ENCODE data around the gene ASB18.

ASB18 gene

DNA sequence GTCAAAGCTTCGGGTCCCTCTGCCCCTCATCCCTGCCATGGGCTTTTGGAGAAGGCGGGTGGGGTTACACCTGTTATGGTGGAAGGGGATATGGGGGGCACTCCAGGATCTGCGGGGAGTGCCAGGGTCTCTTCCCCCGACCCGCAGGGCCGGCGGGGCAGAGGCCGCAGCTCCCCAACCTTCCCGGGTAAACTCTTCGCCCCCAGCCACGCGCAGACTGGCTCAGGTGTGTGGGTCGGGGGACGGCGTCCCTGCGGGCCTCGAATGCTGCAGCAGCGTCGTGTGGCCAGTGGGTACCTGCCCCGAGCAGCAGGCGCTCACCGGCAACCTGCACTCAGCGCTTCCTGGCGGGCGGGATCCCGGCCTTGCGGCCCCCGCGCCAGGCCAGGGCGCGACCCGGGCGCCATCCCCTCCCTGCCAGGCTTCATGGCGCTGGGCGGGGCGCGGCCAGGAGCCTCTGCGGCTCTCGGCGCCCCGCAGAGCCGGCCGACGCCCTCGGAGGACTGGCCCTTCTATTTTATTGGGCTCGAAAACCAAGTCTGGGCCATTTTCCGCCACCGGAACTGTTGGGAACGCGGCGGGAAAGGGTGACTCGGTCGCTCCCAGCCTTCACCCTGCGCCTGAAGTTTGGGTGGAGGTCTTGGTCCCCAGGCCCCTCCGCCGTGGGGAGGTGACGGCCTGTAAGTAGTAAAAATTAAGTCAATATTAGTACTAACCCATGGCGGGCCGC is 100.6 kb downstream of the ASB18 start:
- no peak for DNase-seq (ENCODE audit: low spot score)

DNA sequence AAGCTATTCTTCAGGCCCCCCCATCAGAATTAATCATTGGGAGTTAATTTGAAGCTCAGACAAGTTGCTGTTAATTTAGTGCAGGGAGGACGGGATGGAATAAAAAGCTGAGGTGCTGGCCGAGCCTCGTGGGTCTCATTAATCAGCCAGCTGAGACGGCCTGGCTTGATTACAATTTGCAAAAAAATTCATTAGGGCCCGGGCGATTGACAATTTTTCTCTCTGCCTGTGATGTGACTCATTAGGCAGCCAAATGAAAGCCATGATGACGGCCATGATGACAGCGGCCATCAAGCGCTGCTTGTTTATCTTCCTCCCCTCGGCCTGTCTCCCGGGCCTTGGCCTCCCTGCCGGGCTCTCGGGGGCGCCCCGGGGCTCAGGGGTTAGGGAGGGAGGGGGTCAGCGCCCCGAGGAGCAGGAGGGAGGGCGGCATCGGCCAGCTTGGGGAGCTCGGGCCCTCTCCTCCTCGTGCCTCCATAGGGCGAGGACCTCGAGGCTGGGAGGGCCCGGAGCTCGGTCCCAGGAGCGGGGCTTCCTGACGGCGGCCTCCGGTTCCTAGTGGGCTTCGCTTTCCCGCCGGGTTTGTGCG is 101.2 kb downstream of the ASB18 start:
- DNase-seq (ENCODE audit: low spot score), result no peak

DNA sequence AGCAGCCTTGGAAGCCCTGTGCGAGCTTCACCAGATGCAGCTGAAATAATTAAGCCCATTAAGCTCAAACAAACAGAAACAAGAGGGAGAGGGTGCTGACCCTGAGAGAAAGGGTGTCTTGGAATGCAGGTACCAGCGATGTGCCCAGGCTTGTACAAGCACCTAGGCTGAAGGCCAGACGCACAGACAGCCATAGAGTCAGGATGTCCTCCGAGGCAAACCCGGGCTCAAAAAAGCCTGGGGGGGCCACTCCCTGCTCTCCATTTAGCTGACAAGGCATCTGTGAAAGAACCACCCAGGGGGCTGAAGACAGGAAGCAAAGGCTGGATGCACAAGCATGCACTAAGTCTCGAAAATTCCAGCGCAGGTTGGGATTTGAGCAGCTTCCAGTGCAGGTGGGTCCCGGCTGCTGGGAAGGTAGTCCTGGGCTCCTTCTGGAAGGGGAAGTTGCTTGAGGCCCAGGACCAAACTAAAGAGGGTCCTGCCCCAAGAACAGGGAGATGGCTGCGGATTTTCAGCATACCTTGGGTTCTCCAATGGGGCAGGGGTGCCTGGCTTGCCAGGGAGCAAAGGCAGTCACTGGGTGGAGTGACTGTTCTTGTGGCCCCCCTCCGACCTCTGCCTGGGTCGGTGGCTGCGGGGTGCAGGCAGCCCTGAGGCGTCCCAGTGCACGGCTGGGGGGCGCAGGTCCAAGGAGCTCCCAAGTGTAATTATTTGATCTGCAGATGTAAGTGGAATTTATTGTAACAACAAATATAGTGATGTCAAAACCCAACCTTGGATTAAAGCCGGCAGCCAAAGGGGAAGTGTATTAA is 102.0 kb downstream of the ASB18 start:
- no peak for DNase-seq (ENCODE audit: low spot score)

DNA sequence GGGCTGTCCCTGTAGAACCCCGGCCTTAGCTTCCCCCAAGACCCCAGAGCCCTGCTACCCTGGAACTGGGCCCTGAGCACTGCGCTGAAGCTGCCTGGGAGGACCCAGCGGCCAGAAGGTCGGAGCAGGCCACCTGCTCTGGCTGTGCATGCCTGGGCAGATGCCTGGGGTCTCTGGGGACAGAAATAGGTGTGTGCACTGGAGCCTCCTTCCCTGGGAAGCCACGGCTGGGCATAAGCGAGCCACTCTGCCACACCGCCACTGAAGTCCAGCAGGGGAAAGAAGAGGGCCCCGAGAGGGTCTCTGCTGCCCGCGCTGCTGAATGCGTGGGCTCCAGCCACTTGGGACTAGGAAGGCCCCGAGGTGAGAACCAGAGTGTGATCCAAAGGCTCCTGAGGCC is 102.7 kb downstream of the ASB18 start:
- DNase-seq (ENCODE audit: low spot score), result no peak

DNA sequence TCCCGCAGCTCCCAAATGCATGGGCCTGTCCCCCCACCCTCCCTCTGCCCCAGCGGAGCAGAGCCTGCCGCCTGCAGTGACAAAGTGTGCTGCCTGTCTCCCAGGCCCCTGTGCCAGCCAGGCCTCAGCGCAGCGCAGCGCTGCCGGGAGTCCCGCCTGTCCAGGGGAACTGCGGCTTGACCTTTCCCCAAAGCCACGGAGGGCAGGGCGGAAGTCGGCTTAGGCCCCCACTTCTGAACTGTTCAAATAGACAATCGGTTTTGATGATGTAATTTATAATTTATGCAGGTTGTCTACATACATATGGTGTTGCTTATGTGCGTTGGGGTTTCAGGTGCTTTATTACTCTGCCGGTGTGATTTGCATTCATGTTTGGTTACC is 103.1 kb downstream of the ASB18 start:
- no peak for DNase-seq (ENCODE audit: low spot score)

DNA sequence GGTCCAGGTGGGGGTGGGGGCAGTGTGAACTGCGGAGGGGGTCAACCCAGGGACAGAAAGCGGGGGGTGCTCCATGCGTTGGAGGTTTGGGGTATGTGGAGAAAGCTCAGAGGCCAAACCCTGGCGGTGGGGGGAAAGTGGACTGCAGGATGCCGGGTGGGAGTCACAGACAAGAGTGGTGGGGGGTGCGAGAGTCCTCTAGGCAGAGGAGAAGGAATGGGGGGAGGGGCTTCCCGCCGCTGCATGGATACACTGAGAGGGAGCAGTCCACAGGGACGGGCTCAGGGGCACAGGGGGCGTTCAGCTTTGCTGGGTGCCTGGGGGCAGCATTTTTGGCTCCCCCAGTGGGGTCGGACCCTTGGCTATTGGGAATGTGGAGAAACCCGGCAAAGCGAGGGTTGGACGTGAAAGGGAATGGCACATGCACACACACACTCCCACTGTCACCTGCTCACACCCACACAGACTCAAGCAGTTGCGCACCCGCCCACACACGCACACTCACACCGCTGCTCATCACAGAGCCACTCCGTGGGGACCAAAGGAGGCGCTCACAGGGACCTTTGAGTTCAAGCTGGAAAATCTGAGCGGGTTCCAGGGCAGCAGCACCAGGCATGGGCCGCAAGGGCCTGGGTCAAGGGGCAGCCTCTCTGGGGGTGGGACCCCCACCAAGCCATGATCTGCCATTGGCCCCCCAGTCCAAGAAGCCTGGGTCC is 103.7 kb downstream of the ASB18 start:
- DNase-seq (ENCODE audit: low spot score), result no peak

DNA sequence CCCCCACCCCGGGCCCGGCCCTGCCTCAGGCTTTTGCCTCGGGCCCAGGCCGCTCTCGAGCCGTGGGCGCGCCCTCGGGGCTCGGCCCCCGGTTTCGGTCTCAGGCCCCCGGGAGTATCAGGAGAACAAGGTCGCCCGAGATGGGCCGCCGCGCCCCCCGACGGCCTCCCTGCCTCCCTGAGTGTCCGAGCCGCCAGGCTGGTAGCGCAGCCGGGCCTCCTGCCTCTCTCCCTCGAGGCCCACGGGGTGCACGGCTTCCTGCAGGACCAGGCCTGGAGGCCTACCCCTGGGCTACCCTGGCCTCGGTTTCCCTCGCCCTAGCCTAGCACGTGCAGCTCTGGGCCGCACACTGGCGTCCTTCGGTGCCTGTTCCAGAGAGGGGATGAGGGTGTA is 104.4 kb downstream of the ASB18 start:
- DNase-seq (ENCODE audit: low spot score), result no peak

DNA sequence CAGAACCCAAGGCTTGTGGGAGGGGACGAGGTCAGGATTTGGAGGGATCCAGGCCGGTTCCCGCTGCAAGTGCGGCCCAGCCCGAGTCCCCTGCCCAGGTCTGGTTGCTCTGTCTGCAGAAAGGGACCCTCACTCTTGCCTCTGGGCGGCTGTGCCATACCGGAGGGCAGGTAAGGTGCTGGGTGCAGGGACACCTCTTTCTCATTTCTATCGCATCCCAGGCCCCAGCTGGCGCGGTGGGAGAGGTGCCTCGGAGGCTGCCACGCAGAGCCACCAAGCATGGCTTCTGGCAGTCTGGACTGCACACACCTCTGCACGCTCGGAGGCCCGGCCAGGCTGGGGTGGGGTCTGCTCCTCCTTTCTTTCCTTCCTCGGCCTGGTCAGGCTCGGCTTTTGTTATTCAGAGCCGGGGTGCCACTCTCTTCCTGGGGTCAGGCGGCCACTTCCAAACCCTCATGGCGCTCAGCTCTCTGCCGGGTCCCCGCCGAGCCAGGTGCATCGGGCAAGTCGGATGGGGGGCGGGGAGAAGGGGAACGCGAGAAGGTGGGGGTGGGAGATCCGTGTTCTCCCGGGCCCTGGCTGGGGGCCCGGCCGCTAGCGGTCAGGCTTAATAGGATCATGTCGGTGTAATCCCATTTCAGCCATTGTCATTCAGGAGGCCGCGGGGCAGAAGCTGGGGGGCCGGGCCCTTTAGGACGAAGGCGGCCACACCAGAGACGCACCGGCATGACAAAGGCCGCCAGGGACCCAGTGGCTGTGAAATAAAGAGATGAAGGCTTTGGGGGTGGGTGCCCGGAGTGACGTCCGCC is 105.0 kb downstream of the ASB18 start:
- DNase-seq (ENCODE audit: low spot score), result no peak

DNA sequence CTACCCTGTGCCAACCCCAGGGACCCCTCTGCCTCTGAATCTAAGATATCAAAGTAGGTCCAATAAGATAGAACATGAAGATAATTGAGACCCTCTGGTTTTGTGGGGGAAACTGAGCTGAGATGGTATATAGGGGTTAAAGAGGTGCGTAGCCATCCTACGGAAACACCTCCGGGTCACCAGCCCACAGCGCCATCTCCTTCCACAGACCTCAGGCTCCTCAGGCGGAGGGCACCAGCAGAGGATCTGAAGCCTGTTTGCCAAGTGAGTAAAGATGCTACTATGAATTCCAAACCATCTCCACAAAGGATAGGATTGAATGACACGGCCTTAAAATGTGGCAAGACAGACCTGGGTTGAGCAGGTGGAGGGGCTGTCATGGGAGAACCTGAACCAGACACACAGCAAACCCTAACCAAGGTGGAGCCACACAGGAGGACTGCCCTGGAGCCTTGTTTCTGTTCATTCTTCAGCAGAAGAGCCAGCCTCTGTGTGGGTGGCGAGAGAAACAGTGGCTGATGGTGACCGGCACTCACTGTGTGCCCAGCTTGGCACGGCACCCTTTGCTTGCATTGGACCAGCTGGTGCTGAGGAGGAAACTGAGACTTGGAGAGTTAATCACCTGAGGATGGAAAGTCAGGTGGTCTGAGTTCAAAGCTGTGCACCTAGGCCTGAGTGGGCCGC is 106.2 kb downstream of the ASB18 start:
- DNase-seq (ENCODE audit: low spot score), result no peak

DNA sequence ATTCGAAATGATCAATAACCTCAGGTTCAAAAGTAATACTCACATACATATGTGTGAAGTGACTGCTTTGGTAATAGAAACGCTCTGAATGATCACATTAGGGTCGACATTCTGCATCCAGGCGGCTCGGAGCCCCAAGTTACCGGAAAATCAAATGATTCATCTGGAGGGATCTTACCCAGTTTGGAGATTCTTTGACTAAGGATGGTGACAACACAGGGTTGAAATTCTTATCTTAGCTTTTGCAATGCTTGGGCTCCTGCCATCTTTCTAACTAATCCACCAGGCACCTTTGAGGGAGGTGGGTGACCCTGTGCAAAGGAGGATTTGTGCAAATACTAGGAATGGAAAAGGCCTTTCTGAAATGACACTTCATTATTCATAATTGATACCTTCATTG is 106.8 kb downstream of the ASB18 start:
- no peak for DNase-seq (ENCODE audit: low spot score)

DNA sequence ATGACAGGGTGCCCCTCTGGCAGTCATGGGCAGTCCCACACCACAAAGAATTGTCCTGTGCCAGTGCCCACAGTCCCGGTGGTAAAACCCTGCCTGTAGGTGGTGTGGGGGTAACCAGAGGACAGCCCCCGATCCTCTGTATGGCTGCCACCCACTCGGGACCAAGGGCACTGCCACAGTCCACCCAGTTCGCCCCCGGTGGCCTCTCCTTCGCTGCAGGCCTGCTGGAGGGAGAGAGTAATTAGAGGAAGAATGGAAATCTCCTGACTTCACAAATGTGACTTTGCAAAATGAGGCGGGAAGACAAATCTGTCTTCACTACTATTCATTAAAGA is 107.4 kb downstream of the ASB18 start:
- no peak for DNase-seq (ENCODE audit: low spot score)

DNA sequence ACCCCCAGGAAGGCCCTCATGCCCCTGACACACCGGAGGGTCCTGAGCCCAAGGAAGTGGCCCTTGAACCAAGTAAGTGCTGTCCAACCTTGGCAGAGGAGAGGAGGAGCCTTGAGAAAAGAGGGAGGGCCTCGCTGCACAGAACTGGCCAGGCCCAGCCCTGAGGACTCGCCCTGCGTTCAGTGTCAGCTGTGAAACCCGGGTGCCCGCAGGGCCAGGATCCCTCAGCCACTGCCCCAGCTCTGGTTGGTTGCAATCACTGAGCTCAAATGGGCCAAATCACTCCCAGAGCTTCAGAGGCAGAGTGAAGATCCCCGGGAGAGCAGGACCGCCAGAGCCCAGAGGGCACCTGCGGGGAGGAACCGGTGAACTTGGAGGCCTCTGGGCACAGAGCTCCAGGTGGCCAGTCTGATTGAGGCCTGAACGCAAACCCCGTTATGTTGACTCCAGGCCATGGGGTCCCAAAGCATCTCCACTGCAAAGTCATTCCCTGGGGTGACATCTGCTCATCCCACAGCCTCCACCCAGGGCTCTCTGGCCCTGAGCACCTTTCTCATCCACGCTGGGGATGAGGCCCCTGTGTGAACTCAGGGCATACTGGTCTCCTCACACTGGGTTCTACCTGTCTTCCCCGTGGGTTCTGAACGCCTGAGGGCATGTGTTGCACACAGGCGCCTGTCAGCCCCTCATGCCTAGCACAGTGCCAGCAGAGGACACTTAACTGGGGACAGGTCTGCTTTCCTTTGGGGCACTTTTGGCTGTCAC is 107.9 kb downstream of the ASB18 start:
- no peak for DNase-seq (ENCODE audit: low spot score)

DNA sequence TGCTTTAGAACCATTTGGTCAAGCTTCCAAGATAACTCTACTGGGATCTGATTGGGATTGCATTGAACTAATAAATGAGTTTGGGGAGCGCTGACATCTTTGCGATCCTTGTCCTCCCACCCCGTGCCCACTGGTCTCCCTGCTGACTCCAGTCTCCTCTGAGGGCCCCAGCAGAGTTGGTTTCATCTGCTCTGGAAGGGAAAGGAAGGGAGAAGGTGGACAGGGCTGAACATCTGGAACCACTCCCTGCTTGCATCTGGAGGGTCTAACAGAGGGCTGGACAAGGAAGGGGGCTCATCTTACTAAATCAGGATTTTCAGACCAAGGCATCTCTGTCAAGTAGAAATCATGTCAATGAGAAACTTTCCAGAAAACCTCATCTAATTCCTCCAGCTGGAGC is 108.8 kb downstream of the ASB18 start:
- no peak for DNase-seq (ENCODE audit: low spot score)

DNA sequence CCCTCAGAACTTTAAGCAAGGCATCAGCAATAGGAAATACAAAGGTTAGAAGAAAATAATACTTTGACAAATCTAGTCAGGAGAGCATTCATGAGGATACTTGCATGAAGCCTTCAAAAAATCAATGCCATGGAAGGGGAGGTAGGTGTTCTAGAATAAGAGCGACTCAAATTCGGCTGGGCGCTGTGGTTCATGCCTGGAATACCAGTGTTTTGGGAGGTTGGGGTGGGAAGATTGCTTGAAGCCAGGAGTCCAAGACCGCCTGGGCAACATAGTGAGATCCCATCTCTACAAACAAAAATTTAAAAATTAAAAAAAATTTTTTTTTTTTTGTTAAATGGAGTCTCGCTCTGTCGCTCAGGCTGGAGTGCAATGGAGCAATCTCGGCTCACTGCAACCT is 117.8 kb downstream of the ASB18 start:
- DNase-seq (ENCODE audit: low spot score), result no peak

DNA sequence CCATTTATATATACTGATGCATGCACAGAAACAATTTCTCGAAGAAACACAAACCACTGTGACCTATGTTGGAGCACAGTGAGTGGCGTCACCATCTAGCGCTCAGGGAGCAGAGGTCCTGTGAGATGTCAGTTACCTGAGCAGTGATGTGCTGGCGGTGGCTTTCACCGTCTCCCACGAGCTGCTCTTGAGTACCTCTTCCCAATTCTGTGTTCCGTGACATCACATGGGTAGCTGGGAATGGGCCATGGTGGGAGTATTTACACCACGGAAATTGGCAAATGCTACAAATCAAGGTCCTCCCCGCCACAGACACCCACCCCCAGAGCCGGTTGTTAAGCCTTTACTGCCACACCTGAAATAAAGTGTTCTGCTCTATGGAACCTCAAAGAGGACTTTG is 120.4 kb downstream of the ASB18 start:
- no peak for DNase-seq (ENCODE audit: low spot score)

Measured in hepatic stellate cell (primary cell).